Mucosa of descending colon (tissue), 3 donors: ENCODE data around the gene FBP1. TPM values are rescaled to one million over a fixed set of nuclear protein-coding genes. Genes with fewer than 3 reads are reported as not detected.

Experiments
- ATAC-seq: fragments of 200-7000 bp; cut with Tn5 transposase; one replicate; pipeline ENCODE4 v1.9.1; 2020; ENCODE audit warnings: mild to moderate bottlenecking, moderate library complexity
- DNase-seq, 3 donors: peaks; one replicate each; pipeline ENCODE4 v3.0.0-alpha.2; 2020
- H3K36me3 ChIP-seq: fragments of 200-600 bp; one replicate; pipeline ENCODE4 v1.8.0; 2021; ENCODE audit warnings: low read depth, mild to moderate bottlenecking
- H3K4me1 ChIP-seq: fragments of 200-600 bp; one replicate; pipeline ENCODE4 v1.8.0; 2021; ENCODE audit warnings: low read depth, mild to moderate bottlenecking
- H3K4me3 ChIP-seq: fragments of 200-600 bp; one replicate; pipeline ENCODE4 v1.8.0; 2021; ENCODE audit warnings: mild to moderate bottlenecking
- H3K9me3 ChIP-seq: fragments of 200-600 bp; one replicate; pipeline ENCODE4 v1.8.0; 2021; ENCODE audit warnings: mild to moderate bottlenecking
- CTCF ChIP-seq: fragments of 200-600 bp; IDR thresholded peaks from one replicate; pipeline ENCODE4 v1.8.0; 2022; ENCODE audit warnings: antibody characterized with exemption, mild to moderate bottlenecking
- intact Hi-C, 2 donors: fragments of 100-400 bp; cut with DNase I in 1 of 2; cut with micrococcal nuclease in 1 of 2; formaldehyde crosslinking; loops; one replicate each; pipeline versions ENCODE4 v1.11.0 to v1.11.1; 2022; cut with DNase I, micrococcal nuclease
- total RNA-seq, 3 donors: library from RNA; stranded (reverse); fragmentation: NEBNext Ultra II Directional in 2 of 3; extraction: Animal tissue kit (Norgen Biotek cat#: 25700) in 2 of 3; gene quantifications; one replicate each; pipeline versions ENCODE4 v1.2.1 to v1.2.4, GENCODE V29; 2021 to 2023
- donor health status: DM: no; HTN: no; CAD: no; lungs with moderate emphysema.
- donor health status: DM: no; HTN: no; CAD: no.
- donor health status: DM: no; HTN: yes; CAD: no.

FBP1 gene
- total RNA-seq, 3 donors from 2014 or later: 17.6 to 52.4 (median 48.6) TPM

DNA sequence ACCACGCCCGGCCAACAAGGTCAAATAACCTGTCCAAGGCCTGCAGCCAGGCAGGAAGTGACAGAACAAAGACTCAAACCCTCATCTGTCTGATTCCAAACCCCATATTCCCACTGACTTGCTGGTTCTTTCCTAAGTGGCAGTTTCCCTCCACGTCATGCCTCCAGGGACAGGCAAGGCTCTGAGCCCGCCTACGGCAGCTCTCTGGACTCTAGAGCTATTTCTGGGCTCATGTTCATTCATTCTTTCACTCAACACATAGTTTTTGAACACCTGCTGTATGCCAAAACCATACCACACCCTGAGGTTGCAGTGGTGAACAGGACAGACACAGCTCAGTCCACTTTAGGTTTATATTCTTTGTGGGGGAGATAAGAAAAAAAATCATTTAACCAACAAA is 5.2 kb upstream of the FBP1 start:
- no peaks in the 10 kb centered on the region for H3K9me3 ChIP-seq
- no peak overlapping the region for H3K4me3 ChIP-seq
- ATAC-seq (peak; percentile 5), DNase-seq (no peak)
- intact Hi-C loops: no loop called here
- no peak for TF ChIP-seq CTCF
- H3K4me1 ChIP-seq: peaks cover 11% of the 10 kb centered on the region
- H3K36me3 ChIP-seq: no peaks in the 10 kb centered on the region

DNA sequence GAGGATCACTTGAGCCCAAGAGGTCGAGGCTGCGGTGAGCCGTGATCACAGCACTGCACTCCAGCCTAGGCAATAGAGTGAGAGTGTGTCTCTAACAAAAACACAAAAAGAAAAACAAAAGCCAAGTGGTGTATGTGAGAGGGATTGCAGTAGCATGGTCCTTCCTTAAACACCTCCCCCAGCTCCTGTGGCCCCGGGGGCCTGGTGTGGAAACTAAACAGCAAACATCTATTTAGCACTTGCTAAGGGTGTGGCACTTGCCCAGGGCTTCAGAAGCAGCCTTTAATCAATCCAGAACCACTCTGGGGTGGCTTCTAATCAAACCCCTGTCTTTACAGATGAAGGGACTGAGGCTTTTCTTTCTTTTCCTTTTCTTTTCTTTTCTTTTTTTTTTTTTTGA is 4.4 kb upstream of the FBP1 start:
- H3K4me3 ChIP-seq: no peak overlapping the region
- no peaks in the 10 kb centered on the region for H3K9me3 ChIP-seq
- DNase-seq (no peak), ATAC-seq (no peak)
- H3K36me3 ChIP-seq: no peaks in the 10 kb centered on the region
- intact Hi-C loops: no loop called here
- TF ChIP-seq CTCF: no peak
- H3K4me1 ChIP-seq: peaks cover 13% of the 10 kb centered on the region

DNA sequence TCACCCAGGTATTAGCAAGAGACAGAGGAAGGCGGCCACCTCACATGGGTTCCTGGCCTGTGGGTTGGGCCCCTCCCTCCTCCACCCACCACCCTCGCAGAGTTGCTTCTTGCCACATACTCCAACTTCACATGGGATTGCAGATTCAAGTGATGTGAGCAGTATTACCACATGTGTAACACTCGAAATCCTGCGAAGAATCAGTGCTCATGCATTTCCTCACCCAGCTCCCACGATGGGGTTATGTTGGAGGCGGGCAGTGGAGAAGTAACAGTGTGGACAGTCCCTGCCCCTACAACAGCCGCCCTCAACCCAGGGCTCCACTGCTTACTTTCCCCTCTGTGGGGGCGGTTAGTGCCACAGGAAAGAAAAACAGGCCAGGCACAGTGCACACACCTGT is 3.9 kb upstream of the FBP1 start:
- TF ChIP-seq CTCF: no peak
- DNase-seq (no peak), ATAC-seq (no peak)
- Histone ChIP-seq H3K4me1 (peaks cover 17% of the 10 kb centered on the region), H3K4me3 (no peak overlapping the region), H3K9me3 (no peaks in the 10 kb centered on the region), H3K36me3 (no peaks in the 10 kb centered on the region)
- intact Hi-C loops: no loop called here

GRCh38 chr9:94642501-94642900 is 3.2 kb upstream of the FBP1 start:
- DNase-seq: no peak
- Histone ChIP-seq H3K4me3 (no peak overlapping the region), H3K4me1 (peaks cover 17% of the 10 kb centered on the region), H3K9me3 (no peaks in the 10 kb centered on the region), H3K36me3 (no peaks in the 10 kb centered on the region)
- intact Hi-C loops: no loop called here
- no peak for TF ChIP-seq CTCF
- no peak for ATAC-seq

- no peak for DNase-seq
- TF ChIP-seq CTCF: no peak
- intact Hi-C loops: no loop called here
- Histone ChIP-seq H3K4me1 (peaks cover 17% of the 10 kb centered on the region), H3K36me3 (no peaks in the 10 kb centered on the region), H3K4me3 (no peak overlapping the region), H3K9me3 (no peaks in the 10 kb centered on the region)
- peak; percentile 36 for ATAC-seq
Observed at GRCh38 chr9:94639999-94640376, 670 bp upstream of the FBP1 start.

- intact Hi-C loops: no loop called here
- TF ChIP-seq CTCF: no peak
- Histone ChIP-seq H3K9me3 (no peaks in the 10 kb centered on the region), H3K4me1 (peaks cover 14% of the 10 kb centered on the region), H3K4me3 (peak overlapping the region; percentile 23), H3K36me3 (no peaks in the 10 kb centered on the region)
- ATAC-seq (peak; percentile 54), DNase-seq (no peak)
Observed at GRCh38 chr9:94638335-94639060, 820 bp downstream of the FBP1 start.
